ENCODE results near the gene SCCPDH. TPM values are rescaled to one million over a fixed set of nuclear protein-coding genes. Genes with fewer than 3 reads are reported as not detected.

SCCPDH gene
- polyA plus RNA-seq, 1 experiment, result 46.6 TPM

DNA sequence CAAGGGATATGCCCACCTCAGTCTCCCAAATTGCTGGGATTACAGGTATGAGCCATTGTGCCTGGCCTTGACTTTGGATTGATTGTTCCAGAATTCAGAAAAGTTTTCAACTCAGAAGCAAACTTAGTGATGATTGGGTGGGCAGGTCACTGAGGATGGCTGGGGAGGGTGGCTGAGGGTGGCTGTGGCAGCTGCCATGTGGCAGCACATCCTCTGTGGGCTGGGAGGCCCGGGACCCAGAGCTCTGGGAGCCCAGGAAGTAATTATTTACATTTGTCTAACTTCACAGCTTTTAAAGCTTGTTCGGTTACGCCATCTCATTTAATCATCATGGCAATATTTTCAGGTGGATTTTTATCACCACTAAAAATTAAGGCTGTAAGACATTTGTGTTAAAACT lies 76.1 kb downstream of the SCCPDH start:
- Histone ChIP-seq H3K27ac (ENCODE audit: low read depth, low read length) (no peak overlapping the region), H3K27me3 (ENCODE audit: control insufficient read depth, insufficient read depth, low read length) (peaks cover 6% of the 10 kb centered on the region), H3K9me3 (ENCODE audit: control insufficient read depth, insufficient read depth, low read length) (peaks cover 3% of the 10 kb centered on the region), H3K4me3 (ENCODE audit: low read depth, low read length) (no peak overlapping the region)
- no peak for DNase-seq (ENCODE audit: low read depth, low spot score)
- POLR2A ChIA-PET, result no interaction called here
- CTCF ChIA-PET, result no interaction called here
- TF ChIP-seq, protein P1, sequence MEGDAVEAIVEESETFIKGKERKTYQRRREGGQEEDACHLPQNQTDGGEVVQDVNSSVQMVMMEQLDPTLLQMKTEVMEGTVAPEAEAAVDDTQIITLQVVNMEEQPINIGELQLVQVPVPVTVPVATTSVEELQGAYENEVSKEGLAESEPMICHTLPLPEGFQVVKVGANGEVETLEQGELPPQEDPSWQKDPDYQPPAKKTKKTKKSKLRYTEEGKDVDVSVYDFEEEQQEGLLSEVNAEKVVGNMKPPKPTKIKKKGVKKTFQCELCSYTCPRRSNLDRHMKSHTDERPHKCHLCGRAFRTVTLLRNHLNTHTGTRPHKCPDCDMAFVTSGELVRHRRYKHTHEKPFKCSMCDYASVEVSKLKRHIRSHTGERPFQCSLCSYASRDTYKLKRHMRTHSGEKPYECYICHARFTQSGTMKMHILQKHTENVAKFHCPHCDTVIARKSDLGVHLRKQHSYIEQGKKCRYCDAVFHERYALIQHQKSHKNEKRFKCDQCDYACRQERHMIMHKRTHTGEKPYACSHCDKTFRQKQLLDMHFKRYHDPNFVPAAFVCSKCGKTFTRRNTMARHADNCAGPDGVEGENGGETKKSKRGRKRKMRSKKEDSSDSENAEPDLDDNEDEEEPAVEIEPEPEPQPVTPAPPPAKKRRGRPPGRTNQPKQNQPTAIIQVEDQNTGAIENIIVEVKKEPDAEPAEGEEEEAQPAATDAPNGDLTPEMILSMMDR (IDR thresholded peaks at IDR 0.05; ENCODE audit: low read depth, low read length), result no peak

DNA sequence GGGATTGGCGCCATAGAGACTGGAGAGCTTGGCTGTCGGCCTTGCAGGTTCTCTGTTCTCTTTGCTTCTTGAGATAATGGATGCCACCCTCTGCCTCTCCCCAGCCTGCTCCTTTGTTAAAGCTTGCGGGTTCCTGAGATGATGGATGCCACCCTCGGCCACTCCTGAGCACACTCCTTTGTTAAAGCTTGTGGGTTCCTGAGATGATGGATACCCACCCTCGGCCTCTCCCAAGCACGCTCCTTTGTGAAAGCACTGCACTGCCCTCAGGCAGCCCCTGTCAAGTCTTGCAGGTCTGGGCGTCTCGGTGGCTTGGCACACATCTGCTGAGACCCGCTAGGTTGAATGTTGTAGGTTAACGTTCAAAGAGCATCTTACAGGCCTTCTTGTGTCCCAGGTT lies 76.5 kb downstream of the SCCPDH start:
- no peak for DNase-seq (ENCODE audit: low read depth, low spot score)
- ChIA-PET POLR2A (no interaction called here), CTCF (no interaction called here)
- no peak overlapping the region for H3K4me3 ChIP-seq (ENCODE audit: low read depth, low read length)
- H3K27me3 ChIP-seq (ENCODE audit: control insufficient read depth, insufficient read depth, low read length), result peaks cover 6% of the 10 kb centered on the region
- TF ChIP-seq, protein P1 (IDR thresholded peaks at IDR 0.05; ENCODE audit: low read depth, low read length), result no peak
- H3K27ac ChIP-seq (ENCODE audit: low read depth, low read length), result no peak overlapping the region
- peaks cover 3% of the 10 kb centered on the region for H3K9me3 ChIP-seq (ENCODE audit: control insufficient read depth, insufficient read depth, low read length)

DNA sequence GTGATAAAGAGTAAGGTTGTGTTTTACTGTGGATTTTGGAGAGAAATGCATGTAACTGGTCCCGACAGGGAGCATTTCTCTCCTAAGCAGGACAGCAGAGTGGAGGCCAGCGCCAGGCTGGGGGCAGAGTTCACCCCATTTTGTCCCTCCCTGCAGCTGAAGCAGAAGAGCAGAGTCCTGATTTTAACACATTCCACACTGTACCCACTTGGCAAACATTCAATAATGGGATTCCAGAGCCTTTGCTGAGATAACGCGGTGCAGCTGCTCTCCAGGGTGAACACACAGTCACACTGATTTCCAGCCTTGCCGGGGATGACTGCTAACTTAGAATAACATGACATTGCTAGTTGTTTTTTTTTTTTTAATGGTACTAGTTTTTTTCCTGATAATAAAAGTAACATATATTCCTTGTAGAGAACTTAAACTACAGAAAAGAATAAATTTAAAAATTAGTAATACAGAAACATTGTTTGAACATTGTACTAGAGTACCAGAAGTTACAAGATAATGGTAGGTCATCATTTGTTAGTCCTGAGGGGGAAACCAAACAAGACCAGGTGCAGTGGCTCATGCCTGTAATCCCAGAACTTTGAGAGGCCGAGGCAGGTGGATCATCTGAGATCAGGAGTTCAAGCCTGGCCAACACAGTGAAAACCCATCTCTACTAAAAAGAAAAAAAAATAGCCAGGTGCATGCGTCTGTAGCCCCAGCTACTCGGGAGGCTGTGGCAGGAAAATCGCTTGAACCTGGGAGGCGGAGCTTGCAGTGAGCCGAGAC lies 77.2 kb downstream of the SCCPDH start:
- TF ChIP-seq, protein P1 (IDR thresholded peaks at IDR 0.05; ENCODE audit: low read depth, low read length), result no peak
- H3K27ac ChIP-seq (ENCODE audit: low read depth, low read length), result no peak overlapping the region
- DNase-seq (ENCODE audit: low read depth, low spot score), result no peak
- H3K4me3 ChIP-seq (ENCODE audit: low read depth, low read length), result no peak overlapping the region
- H3K27me3 ChIP-seq (ENCODE audit: control insufficient read depth, insufficient read depth, low read length), result peaks cover 6% of the 10 kb centered on the region
- H3K9me3 ChIP-seq (ENCODE audit: control insufficient read depth, insufficient read depth, low read length), result peaks cover 3% of the 10 kb centered on the region; the same call in 1 of the 2 replicates
- ChIA-PET CTCF (no interaction called here), POLR2A (no interaction called here)

DNA sequence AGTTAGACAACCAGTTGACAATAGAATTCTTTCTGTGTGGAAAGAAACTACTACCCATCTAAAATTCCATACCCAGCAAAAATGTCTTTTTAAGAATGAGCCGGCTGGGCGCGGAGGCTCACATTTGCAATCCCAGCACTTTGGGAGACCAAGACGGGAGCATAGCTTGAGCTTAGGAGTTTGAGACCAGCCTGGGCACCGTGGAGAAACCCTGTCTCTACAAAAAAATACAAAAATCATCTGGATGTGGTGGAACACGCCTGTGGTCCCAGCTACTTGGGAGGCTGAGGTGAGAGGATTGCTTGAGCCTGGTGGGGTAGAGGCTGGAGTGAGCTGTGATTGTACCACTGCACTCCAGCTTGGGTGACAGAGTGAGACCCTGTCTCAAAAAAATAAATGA lies 79.2 kb downstream of the SCCPDH start:
- DNase-seq (ENCODE audit: low read depth, low spot score), result no peak
- Histone ChIP-seq H3K4me3 (ENCODE audit: low read depth, low read length) (no peak overlapping the region), H3K9me3 (ENCODE audit: control insufficient read depth, insufficient read depth, low read length) (peaks cover 3% of the 10 kb centered on the region; the same call in 1 of the 2 replicates), H3K27ac (ENCODE audit: low read depth, low read length) (no peak overlapping the region), H3K27me3 (ENCODE audit: control insufficient read depth, insufficient read depth, low read length) (peaks cover under 1% of the 10 kb centered on the region)
- ChIA-PET CTCF (interaction anchor here (0.7 kb wide), 1 partner anchor 12 kb away, joined by 3 read pairs; no protein-coding TSS in a partner anchor), POLR2A (no interaction called here)
- TF ChIP-seq, protein P1 (IDR thresholded peaks at IDR 0.05; ENCODE audit: low read depth, low read length), result no peak

DNA sequence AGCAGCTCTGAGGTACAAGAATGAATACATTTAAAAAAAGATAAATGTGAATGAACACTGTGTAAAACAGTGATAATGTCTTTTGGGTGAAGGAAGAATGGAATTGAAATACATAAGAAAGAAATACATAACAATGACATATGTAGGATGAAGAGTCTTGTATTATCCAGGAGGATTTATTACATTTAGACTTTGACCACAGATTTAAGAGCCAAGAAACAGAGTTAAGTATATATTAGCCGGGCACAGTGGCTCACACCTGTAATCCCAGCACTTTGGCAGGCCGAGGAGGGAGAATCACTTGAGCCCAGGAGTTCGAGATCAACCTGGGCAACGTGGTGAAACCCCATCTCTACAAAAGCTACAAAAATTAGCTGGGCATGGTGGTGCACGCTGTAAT lies 79.7 kb downstream of the SCCPDH start:
- no peak overlapping the region for H3K4me3 ChIP-seq (ENCODE audit: low read depth, low read length)
- ChIA-PET CTCF (no interaction called here), POLR2A (no interaction called here)
- no peak for DNase-seq (ENCODE audit: low read depth, low spot score)
- TF ChIP-seq, protein P1 (IDR thresholded peaks at IDR 0.05; ENCODE audit: low read depth, low read length), result no peak
- H3K9me3 ChIP-seq (ENCODE audit: control insufficient read depth, insufficient read depth, low read length), result peaks cover 3% of the 10 kb centered on the region; the same call in 1 of the 2 replicates
- H3K27me3 ChIP-seq (ENCODE audit: control insufficient read depth, insufficient read depth, low read length), result no peaks in the 10 kb centered on the region
- H3K27ac ChIP-seq (ENCODE audit: low read depth, low read length), result no peak overlapping the region
